K562 (cell line): ENCODE data around the gene RHO. TPM values are rescaled to one million over a fixed set of nuclear protein-coding genes. Genes with fewer than 3 reads are reported as not detected.
A peak's percentile ranks its signal among the peaks of the same experiment; 100 is the strongest.

Source experiments
- ATAC-seq: fragments of 200-7000 bp; cut with Tn5 transposase; 3 replicates; pipeline ENCODE4 v1.9.1; 2020; ENCODE audit warnings: moderate library complexity
- BruUV-seq: library from RNA; stranded (reverse); fragments of 400-500 nt; replicated peaks from 2 replicates; lab custom pipeline; 2021; lab: Mats Ljungman, UMichigan
- CTCF ChIA-PET: fragments of 300-600 bp; formaldehyde crosslinking; extraction: SDS; loops from one replicate; lab custom pipeline; 2021; ENCODE audit warnings: low intra/inter-chr PET ratio; lab: Yijun Ruan, JAX
- POLR2A ChIA-PET: fragments of 300-600, 350-650 bp; sonication (Branson Sonifier 250); formaldehyde crosslinking; extraction: SDS; loops from one replicate; lab custom pipeline; 2021; ENCODE audit warnings: antibody characterized with exemption, inconsistent platforms; lab: Yijun Ruan, JAX
- DNase-seq, 4 experiments: peaks; one replicate each; pipeline versions ENCODE4 v3.0.0 to v3.0.0-alpha.2; 2011 to 2018; ENCODE audit warnings: low spot score in 3 of 4, mixed read lengths in 3 of 4; ENCODE audit errors: extremely low read depth in 1 of 4
- FAIRE-seq: peaks from 2 replicates; lab custom pipeline; 2011; peaks lifted over from hg19 to GRCh38; lab: Jason Lieb, UNC
- H2AFZ ChIP-seq: 2 replicates; pipeline ENCODE4 v1.6.0; 2011; ENCODE audit warnings: low read depth, low read length, control low read depth, inconsistent platforms
- H3K27ac ChIP-seq: fragments of 200-600 bp; 3 replicates; pipeline ENCODE4 v1.8.0; 2011; ENCODE audit warnings: low read depth, mild to moderate bottlenecking, control low read depth, inconsistent platforms, low read length, moderate library complexity, mixed read lengths; ENCODE audit errors: extremely low read depth
- H3K27me3 ChIP-seq, 2 experiments: fragments of 300-600 bp in 1 of 2; 2 replicates in 1 of 2; 3 replicates in 1 of 2; pipeline versions ENCODE4 v1.6.0 to v1.8.0; 2011; ENCODE audit warnings: inconsistent platforms in 2 of 2, low read length in 2 of 2, mild to moderate bottlenecking in 1 of 2, mixed read lengths in 1 of 2, moderate library complexity in 1 of 2; ENCODE audit not compliant: control insufficient read depth in 2 of 2, insufficient read depth in 2 of 2
- H3K36me3 ChIP-seq: fragments of 300-600 bp; 3 replicates; pipeline ENCODE4 v1.8.0; 2011; ENCODE audit warnings: mild to moderate bottlenecking, low read length, inconsistent platforms; ENCODE audit not compliant: control insufficient read depth, insufficient read depth
- H3K4me1 ChIP-seq, 2 experiments: fragments of 200-600 bp in 1 of 2; replicated peaks in 1 of 2; 2 replicates in 1 of 2; 3 replicates in 1 of 2; pipeline versions ENCODE4 v1.5.1 to v1.8.0; 2011; ENCODE audit warnings: inconsistent platforms in 2 of 2, low read length in 2 of 2, mild to moderate bottlenecking in 1 of 2, mixed read lengths in 1 of 2, moderate library complexity in 1 of 2; ENCODE audit not compliant: control insufficient read depth in 2 of 2, insufficient read depth in 2 of 2
- H3K4me2 ChIP-seq: 2 replicates; pipeline ENCODE4 v1.6.1; 2011; ENCODE audit warnings: low read length, control low read depth, inconsistent platforms, mixed read lengths; ENCODE audit not compliant: insufficient read depth
- H3K4me3 ChIP-seq: fragments of 200-600 bp; sonication (generic), shearing (Covaris generic); 2 replicates; pipeline ENCODE4 v1.5.1; 2016; ENCODE audit warnings: control low read depth, inconsistent platforms
- H3K79me2 ChIP-seq: fragments of 200-600 bp; 3 replicates; pipeline ENCODE4 v1.8.0; 2011; ENCODE audit warnings: low read length, inconsistent platforms; ENCODE audit not compliant: control insufficient read depth, insufficient read depth
- H3K9ac ChIP-seq, 2 experiments: 2 replicates each; pipeline versions ENCODE4 v1.6.0 to v1.6.1; 2011; ENCODE audit warnings: low read depth in 2 of 2, low read length in 2 of 2, control low read depth in 1 of 2, inconsistent platforms in 1 of 2, mild to moderate bottlenecking in 1 of 2, mixed read lengths in 1 of 2; ENCODE audit not compliant: insufficient read depth in 1 of 2
- H3K9me1 ChIP-seq: one replicate; pipeline ENCODE4 v1.6.0; 2011; ENCODE audit warnings: inconsistent platforms, mild to moderate bottlenecking, low read length, moderate library complexity; ENCODE audit not compliant: control insufficient read depth, insufficient read depth
- H3K9me3 ChIP-seq: replicated peaks from 2 replicates; pipeline ENCODE4 v1.5.1; 2011; ENCODE audit warnings: low read depth, low read length, inconsistent platforms; ENCODE audit not compliant: control insufficient read depth, insufficient read depth
- H4K20me1 ChIP-seq: replicated peaks from 2 replicates; pipeline ENCODE4 v1.6.1; 2011; ENCODE audit warnings: low read length, inconsistent platforms, mixed read lengths; ENCODE audit not compliant: control insufficient read depth, insufficient read depth
- ADNP ChIP-seq: fragments of 200-800 bp; sonication (Bioruptor generic); IDR thresholded peaks from 2 replicates; pipeline ENCODE4 v1.6.1; 2016; ENCODE audit warnings: missing genetic modification characterization, missing compliant biosample characterization
- BCOR ChIP-seq: fragments of 450-650 bp; IDR thresholded peaks from 2 replicates; pipeline ENCODE4 v1.6.1; 2016
- ILK ChIP-seq: fragments of 450-650 bp; IDR thresholded peaks from 2 replicates; pipeline ENCODE4 v1.6.1; 2016; ENCODE audit warnings: missing genetic modification characterization, low read depth, mild to moderate bottlenecking, missing compliant biosample characterization, moderate library complexity, borderline replicate concordance
- KDM2B ChIP-seq: fragments of 250-450 bp; sonication (Bioruptor Pico); IDR thresholded peaks from 2 replicates; pipeline ENCODE4 v1.8.0; 2021; ENCODE audit warnings: mild to moderate bottlenecking, moderate library complexity
- NCOA4 ChIP-seq: fragments of 450-650 bp; IDR thresholded peaks from 2 replicates; pipeline ENCODE4 v1.6.1; 2018; ENCODE audit warnings: mild to moderate bottlenecking; ENCODE audit not compliant: partially characterized antibody
- RBM25 ChIP-seq: fragments of 200-400 bp; formaldehyde crosslinking; IDR thresholded peaks from 2 replicates; pipeline ENCODE4 v1.6.1; 2018; ENCODE audit warnings: low read length, low read depth, moderate library complexity; ENCODE audit not compliant: severe bottlenecking
- SRSF9 ChIP-seq: fragments of 200-400 bp; formaldehyde crosslinking; IDR thresholded peaks from 2 replicates; pipeline ENCODE4 v1.6.1; 2017; ENCODE audit warnings: low read depth, low read length, borderline replicate concordance
- ZBTB2 ChIP-seq: fragments of 450-650 bp; IDR thresholded peaks from 2 replicates; pipeline ENCODE4 v1.6.1; 2016; ENCODE audit warnings: antibody characterized with exemption
- ZFP36 ChIP-seq: fragments of 150-350 bp; IDR thresholded peaks from 2 replicates; pipeline ENCODE4 v1.6.1; 2018; ENCODE audit warnings: low read length, low read depth; ENCODE audit not compliant: partially characterized antibody
- ZNF140 ChIP-seq: fragments of 250-450 bp; sonication (Bioruptor Pico); IDR thresholded peaks from 2 replicates; pipeline ENCODE4 v1.8.0; 2021; ENCODE audit warnings: moderate library complexity, mild to moderate bottlenecking, inconsistent platforms
- ZNF184 ChIP-seq: sonication (generic); formaldehyde crosslinking; IDR thresholded peaks from 2 replicates; pipeline ENCODE4 v1.5.0; 2020; ENCODE audit warnings: missing genetic modification reagents
- WGBS: fragments of 100-300 bp; shearing (Covaris generic); methylation state at CpG from one replicate; pipeline ENCODE4 v1.1.6; 2016; ENCODE audit warnings: low coverage, mixed read lengths; ENCODE audit not compliant: insufficient coverage; ENCODE audit errors: missing lambda C conversion rate; 5-methylcytosine and 5-hydroxymethylcytosine counted together
- in situ Hi-C: fragments of 300-500 bp; cut with MboI; formaldehyde crosslinking; loops from 4 replicates; pipeline ENCODE4 v1.15.0; 2018; ENCODE audit warnings: inconsistent platforms, mixed read lengths
- intact Hi-C: fragments of 100-400 bp; cut with micrococcal nuclease; formaldehyde crosslinking; loops from 2 replicates; pipeline ENCODE4 v1.14.2; 2022
- polyA plus RNA-seq, 8 experiments: library from polyadenylated mRNA; depleted of rRNA in 4 of 8; stranded (reverse) in 5 of 8; unstranded in 3 of 8; fragments of >200 nt; fragmentation: Nextera tagmentation in 2 of 8; fragmentation: Illumina TruSeq in 1 of 8; extraction: Ambion mirVana in 2 of 8; extraction: Trizol in 1 of 8; gene quantifications; 2 replicates each; pipeline versions ENCODE4 v1.2.1 to v1.2.3, GENCODE V29; 2011 to 2014; ENCODE audit warnings: inconsistent platforms in 1 of 8, missing spikeins in 1 of 8
- total RNA-seq, 7 experiments: library from RNA; depleted of rRNA in 6 of 7; stranded (reverse); fragments of >200 nt in 6 of 7; fragmentation: Illumina TruSeq in 2 of 7; extraction: Trizol in 2 of 7; gene quantifications; 2 replicates each; pipeline versions ENCODE4 v1.2.1 to v1.2.3, GENCODE V29; 2011 to 2021; ENCODE audit warnings: low replicate concordance in 1 of 7
- TF ChIP-seq, protein P1 (sequence below): fragments of 250-450 bp; sonication (Bioruptor Pico); IDR thresholded peaks from 2 replicates; pipeline ENCODE4 v1.4.0; 2020; ENCODE audit warnings: borderline replicate concordance

RHO gene
- total and polyA plus RNA-seq, 9 of the 15 experiments (the other 6 are each of a cell fraction or from before 2014, with no cell fraction given) = not detected

- Histone ChIP-seq H2AFZ (no peak overlapping the region), H3K4me2 (no peak overlapping the region), H3K27me3 (no peaks in the 10 kb centered on the region), H3K9me3 (no peaks in the 10 kb centered on the region), H3K27ac (no peak overlapping the region), H3K36me3 (peaks cover 10% of the 10 kb centered on the region; the same call in 1 of the 3 replicates), H3K79me2 (no peaks in the 10 kb centered on the region), H3K4me3 (no peak overlapping the region), H3K9me1 (no peaks in the 10 kb centered on the region), H3K4me1 (peaks cover 0 to 12% of the 10 kb centered on the region in 2 experiments; a peak in 2 of 5 replicates), H3K9ac (no peak overlapping the region), H4K20me1 (no peaks in the 10 kb centered on the region)
- ATAC-seq (no peak), DNase-seq (no peak), FAIRE-seq (no peak)
- in situ Hi-C loops = no loop called here
- TF ChIP-seq ZBTB2 (no peak), SRSF9 (no peak), KDM2B (CRISPR knock-in tag) (no peak), ZNF140 (CRISPR knock-in tag) (no peak), NCOA4 (no peak)
- WGBS = 50% methylated on average over 4 of the region's 6 CpGs
- BruUV-seq = no TSS peak
- POLR2A ChIA-PET = no interaction called here
- CTCF ChIA-PET = no interaction called here
- intact Hi-C loops = no loop called here
Measured at GRCh38 chr3:129567939-129568338, 39.5 kb downstream of the RHO start.

- H3K9ac ChIP-seq = no peak overlapping the region
- POLR2A ChIA-PET = no interaction called here
- no peaks in the 10 kb centered on the region for H3K9me1 ChIP-seq
- BruUV-seq = no TSS peak
- H3K4me3 ChIP-seq = no peak overlapping the region
- TF ChIP-seq, protein P1, sequence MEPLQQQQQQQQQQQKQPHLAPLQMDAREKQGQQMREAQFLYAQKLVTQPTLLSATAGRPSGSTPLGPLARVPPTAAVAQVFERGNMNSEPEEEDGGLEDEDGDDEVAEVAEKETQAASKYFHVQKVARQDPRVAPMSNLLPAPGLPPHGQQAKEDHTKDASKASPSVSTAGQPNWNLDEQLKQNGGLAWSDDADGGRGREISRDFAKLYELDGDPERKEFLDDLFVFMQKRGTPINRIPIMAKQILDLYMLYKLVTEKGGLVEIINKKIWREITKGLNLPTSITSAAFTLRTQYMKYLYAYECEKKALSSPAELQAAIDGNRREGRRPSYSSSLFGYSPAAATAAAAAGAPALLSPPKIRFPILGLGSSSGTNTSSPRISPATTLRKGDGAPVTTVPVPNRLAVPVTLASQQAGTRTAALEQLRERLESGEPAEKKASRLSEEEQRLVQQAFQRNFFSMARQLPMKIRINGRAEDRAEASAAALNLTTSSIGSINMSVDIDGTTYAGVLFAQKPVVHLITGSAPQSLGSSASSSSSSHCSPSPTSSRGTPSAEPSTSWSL = no peak
- TF ChIP-seq RBM25 (peak; percentile 67), ADNP (tag) (0 out of 2 replicates have a peak, but pooled peaks have one; percentile 29), ZNF184 (CRISPR knock-in tag) (no peak), ZFP36 (peak; percentile 79), BCOR (peak; percentile 53; the same call in 1 of the 2 replicates), ILK (tag) (no peak)
- no peaks in the 10 kb centered on the region for H4K20me1 ChIP-seq
- peaks cover 6% of the 10 kb centered on the region; the same call in 1 of the 3 replicates for H3K36me3 ChIP-seq
- peaks cover 0 to 16% of the 10 kb centered on the region in 2 experiments; a peak in 2 of 5 replicates for H3K4me1 ChIP-seq
- intact Hi-C loops = no loop called here
- CTCF ChIA-PET = no interaction called here
- no peaks in the 10 kb centered on the region for H3K79me2 ChIP-seq
- H3K4me2 ChIP-seq = no peak overlapping the region
- H3K27me3 ChIP-seq = no peaks in the 10 kb centered on the region
- WGBS = no CpG with 5 or more reads among the region's 7 CpGs
- H2AFZ ChIP-seq = no peak overlapping the region
- no peak for FAIRE-seq
- DNase-seq = no peak
- in situ Hi-C loops = no loop called here
- H3K27ac ChIP-seq = no peak overlapping the region
- no peaks in the 10 kb centered on the region for H3K9me3 ChIP-seq
- no peak for ATAC-seq
Measured at GRCh38 chr3:129569856-129570255, 41.4 kb downstream of the RHO start.
